ENCODE data around the gene CELSR2.
"Not testable (repeated sequence)": the region's sequence is repeated elsewhere in the genome, so short reads cannot be mapped to it uniquely, and the experiment has no call there.

The CELSR2 gene, protein sequence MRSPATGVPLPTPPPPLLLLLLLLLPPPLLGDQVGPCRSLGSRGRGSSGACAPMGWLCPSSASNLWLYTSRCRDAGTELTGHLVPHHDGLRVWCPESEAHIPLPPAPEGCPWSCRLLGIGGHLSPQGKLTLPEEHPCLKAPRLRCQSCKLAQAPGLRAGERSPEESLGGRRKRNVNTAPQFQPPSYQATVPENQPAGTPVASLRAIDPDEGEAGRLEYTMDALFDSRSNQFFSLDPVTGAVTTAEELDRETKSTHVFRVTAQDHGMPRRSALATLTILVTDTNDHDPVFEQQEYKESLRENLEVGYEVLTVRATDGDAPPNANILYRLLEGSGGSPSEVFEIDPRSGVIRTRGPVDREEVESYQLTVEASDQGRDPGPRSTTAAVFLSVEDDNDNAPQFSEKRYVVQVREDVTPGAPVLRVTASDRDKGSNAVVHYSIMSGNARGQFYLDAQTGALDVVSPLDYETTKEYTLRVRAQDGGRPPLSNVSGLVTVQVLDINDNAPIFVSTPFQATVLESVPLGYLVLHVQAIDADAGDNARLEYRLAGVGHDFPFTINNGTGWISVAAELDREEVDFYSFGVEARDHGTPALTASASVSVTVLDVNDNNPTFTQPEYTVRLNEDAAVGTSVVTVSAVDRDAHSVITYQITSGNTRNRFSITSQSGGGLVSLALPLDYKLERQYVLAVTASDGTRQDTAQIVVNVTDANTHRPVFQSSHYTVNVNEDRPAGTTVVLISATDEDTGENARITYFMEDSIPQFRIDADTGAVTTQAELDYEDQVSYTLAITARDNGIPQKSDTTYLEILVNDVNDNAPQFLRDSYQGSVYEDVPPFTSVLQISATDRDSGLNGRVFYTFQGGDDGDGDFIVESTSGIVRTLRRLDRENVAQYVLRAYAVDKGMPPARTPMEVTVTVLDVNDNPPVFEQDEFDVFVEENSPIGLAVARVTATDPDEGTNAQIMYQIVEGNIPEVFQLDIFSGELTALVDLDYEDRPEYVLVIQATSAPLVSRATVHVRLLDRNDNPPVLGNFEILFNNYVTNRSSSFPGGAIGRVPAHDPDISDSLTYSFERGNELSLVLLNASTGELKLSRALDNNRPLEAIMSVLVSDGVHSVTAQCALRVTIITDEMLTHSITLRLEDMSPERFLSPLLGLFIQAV (N-terminal part only)

DNA sequence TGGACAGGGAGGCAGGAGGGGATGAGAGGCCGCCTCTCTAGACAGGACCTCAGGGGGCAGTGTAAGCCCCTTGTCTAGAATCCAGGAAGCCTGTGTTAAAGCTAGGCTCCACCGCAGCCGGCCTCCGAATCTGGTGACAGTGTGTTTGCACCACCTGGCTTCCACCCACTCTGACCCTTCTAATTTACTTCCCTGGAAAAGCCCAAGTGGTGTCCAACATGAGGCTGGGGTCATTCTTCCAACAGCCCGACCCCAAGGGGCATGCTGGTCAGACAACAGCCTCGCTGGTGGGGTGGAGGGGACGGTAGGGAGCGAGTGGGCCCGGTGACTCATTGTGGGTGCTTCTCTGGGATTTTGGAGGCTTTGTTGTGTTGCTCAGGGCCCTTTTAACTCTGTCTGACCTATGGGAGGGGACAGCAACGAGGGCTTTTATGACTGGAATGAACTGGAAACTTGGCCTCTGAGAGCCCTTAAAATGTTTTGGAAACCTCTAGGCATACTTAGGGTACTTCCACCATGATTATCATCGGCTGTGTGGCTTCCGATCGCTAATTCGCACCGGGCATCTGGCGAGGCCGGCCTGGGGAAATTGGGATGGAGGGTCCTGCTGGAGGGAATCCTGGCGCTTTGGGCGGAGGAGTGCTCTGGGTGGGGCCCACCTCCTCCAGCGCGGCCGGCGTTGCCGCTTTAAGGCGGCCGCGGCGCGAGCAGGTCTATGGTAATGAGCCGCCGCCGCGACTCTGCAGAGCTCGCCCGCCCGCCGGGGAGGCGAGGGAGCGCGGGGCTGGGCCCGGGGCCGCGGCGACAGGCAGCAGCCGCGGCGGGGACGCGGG is at the start of gene CELSR2:
Gene CELSR2 (plus strand): TSS at position 743 of the 833 bp plus-strand sequence. CDS start 541 bp downstream, outside the sequence.
- peak; percentile 47 for DNase-seq

GRCh38 chr1:109199710-109200109 is 49.6 kb upstream of the CELSR2 start:
- no peak for DNase-seq

GRCh38 chr1:109201123-109201703 is 48.1 kb upstream of the CELSR2 start:
- DNase-seq: no peak

GRCh38 chr1:109204484-109204883 is 44.9 kb upstream of the CELSR2 start:
- DNase-seq: no peak

GRCh38 chr1:109206339-109206738 is 43.0 kb upstream of the CELSR2 start:
- no peak for DNase-seq

GRCh38 chr1:109207467-109208103 is 41.8 kb upstream of the CELSR2 start:
- no peak for DNase-seq

DNA sequence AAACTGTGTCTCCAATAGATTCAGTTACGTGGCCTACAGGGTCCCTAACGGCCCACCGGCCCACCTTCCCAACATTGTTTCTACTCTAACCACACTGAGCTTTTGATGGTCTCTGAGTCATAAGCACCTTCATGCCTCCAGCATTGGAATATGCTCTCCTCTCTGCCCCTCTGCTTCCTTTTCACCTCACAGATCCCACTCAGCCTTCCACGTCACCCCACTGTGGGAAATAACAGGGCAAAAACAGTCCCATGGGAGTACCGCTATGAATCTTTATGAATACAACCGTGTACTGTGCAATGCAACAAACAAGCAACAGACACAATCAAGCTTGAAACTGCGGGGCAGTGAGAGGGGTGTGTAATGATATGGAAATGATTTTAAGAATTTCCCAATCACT is 40.9 kb upstream of the CELSR2 start:
- no peak for DNase-seq

DNA sequence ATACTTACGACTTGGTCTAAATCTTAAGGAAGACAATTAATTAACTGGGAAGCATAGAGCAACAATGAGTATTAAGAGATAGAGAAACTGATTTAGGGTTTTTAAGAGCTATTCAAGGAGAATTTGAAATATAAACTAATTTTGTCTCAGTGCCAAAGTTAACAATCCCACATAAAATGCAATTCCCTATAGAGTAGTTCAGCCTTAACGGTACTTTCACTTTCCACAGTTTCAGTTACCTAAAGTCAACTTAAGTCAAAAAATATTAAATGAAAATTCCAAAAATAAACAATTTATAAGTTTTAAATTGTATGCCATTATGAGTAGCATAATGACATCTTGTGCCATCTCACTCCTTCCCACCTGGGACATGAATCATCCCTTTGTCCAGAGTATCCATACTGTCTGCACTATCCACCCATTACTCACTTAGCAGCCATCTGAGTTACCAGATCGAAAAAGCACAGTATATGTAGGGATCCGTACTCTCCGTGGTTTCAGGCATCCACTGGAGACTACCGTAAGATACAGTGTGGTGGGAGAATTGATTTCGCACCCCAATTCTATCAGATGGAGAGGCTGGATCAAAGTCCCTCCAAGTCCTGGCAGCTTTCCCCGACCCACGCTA is 40.4 kb upstream of the CELSR2 start:
- no peak for DNase-seq

GRCh38 chr1:109210058-109210457 is 39.3 kb upstream of the CELSR2 start:
- DNase-seq: no peak

GRCh38 chr1:109213345-109213823 is 36.0 kb upstream of the CELSR2 start:
- no peak for DNase-seq

GRCh38 chr1:109213824-109214693 is 35.3 kb upstream of the CELSR2 start, which contains the start of gene SARS1:
SARS1 (plus strand) TSS chr1:109213918; CDS start chr1:109213993, 75 bp downstream.
- DNase-seq: peak; percentile 85

DNA sequence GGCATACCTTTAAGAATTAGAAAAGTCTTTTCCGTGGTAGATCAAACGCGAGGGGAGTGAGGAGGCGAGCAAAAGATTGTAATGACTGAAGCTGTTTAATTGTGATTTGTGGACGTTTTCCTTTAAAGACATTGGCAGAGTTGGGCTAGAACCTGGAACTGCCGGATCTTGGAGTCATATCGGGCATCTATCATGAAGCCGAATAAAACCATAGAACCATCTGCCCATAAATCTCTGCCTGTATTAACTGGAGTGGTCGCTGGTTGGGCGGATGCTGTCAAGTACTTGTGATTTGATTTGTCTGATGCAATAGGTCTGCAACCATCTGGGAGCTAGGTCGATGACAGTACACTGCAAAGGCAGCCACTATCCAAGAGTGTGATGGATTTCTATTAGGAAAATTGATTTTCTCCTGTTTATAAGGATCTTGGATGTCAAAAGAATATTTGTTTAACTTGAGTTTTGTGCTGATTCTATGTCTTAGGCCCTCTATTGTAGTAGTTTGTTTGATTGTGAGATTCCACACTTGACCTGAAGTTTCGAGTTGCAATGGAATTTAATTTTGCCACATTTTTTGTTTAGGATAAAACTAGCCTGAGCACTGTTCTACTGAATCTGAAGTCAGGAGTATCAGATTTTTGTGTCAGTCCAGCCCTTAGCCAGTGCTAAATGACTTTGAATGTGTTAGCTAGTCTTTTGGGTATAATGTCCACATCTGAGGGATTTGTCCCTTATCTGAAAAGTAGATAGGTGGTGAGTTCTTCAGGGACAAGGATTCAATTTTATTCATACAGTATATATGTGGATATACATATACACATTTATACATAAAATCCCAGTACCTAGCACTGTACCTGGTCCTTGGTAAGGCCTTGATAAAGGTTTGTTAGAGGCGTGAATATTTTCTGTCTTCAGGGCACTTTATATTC is 34.4 kb upstream of the CELSR2 start:
- DNase-seq: no peak

GRCh38 chr1:109216662-109217061 is 32.7 kb upstream of the CELSR2 start:
- DNase-seq: no peak

GRCh38 chr1:109218516-109218915 is 30.8 kb upstream of the CELSR2 start:
- no peak for DNase-seq

DNA sequence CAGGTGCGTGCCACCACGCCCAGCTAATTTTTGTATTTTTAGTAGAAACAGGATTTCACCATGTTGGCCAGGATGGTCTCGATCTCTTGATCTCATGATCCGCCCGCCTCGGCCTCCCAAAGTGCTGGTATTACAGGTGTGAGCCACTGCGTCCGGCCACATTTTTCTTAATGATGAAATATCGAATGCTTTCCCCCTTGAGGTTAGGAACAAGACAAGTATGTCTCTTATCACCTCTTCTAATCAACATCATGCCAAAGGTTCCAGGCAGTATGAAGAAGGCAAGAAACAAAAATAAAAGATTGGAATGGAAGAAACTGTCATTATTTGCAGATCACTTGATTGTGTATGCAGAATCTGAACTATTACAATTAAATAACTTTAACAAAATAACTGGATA is 28.1 kb upstream of the CELSR2 start:
- not testable (repeated sequence) for DNase-seq

- no peak for DNase-seq
Measured at GRCh38 chr1:109225308-109225707, 24.0 kb upstream of the CELSR2 start.

- DNase-seq: no peak
Measured at GRCh38 chr1:109225711-109226445, 23.5 kb upstream of the CELSR2 start.

DNA sequence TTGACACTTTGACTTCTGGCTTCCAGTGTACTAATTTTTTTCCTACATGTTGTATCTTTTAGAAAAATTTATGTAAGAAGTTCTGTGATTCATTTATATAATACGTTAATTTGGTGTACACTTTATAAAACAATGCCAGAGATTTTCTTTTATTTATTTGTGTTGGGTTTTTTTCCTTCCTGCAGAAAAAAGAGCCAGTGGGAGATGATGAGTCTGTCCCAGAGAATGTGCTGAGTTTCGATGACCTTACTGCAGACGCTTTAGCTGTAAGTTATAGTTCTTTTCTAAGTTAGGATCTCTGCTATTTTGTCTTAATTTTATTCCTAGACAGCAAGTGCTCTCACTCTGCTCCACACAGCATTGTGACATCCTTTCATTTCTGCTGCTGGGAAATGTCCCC is 21.2 kb upstream of the CELSR2 start:
- no peak for DNase-seq
